SK-N-SH (cell line): ENCODE measurements around the gene SECTM1. TPM values are rescaled to one million over a fixed set of nuclear protein-coding genes. Genes with fewer than 3 reads are reported as not detected.

Experiments used
- CTCF ChIA-PET: fragments of 300-600, 350-600 bp; formaldehyde crosslinking; extraction: SDS; loops from one replicate; lab custom pipeline; 2021; lab: Yijun Ruan, JAX
- POLR2A ChIA-PET: fragments of 350-600 bp; sonication (Branson Sonifier 250); formaldehyde crosslinking; extraction: SDS; loops from one replicate; lab custom pipeline; 2020; ENCODE audit warnings: antibody characterized with exemption, inconsistent platforms; lab: Yijun Ruan, JAX
- DNase-seq: peaks from one replicate; pipeline ENCODE4 v3.0.0; 2012
- H2AFZ ChIP-seq: fragments of 200-600 bp; sonication (generic); 2 replicates; pipeline ENCODE4 v1.8.1; 2016; ENCODE audit warnings: antibody characterized with exemption, mild to moderate bottlenecking, low read depth
- H3F3A ChIP-seq: fragments of 200-600 bp; sonication (generic); replicated peaks from 2 replicates; pipeline ENCODE3; 2016; ENCODE audit warnings: antibody characterized with exemption, mild to moderate bottlenecking; ENCODE audit not compliant: insufficient read depth
- H3K27ac ChIP-seq, 2 experiments: fragments of 200-500 bp in 1 of 2; fragments of 200-600 bp in 1 of 2; sonication (Bioruptor generic) in 1 of 2; sonication (generic), shearing (Covaris generic) in 1 of 2; 2 replicates each; pipeline versions ENCODE4 v1.5.1 to v1.6.1; 2014 to 2016; ENCODE audit warnings: low read depth in 2 of 2, inconsistent platforms in 1 of 2, low read length in 1 of 2, mild to moderate bottlenecking in 1 of 2, mixed read lengths in 1 of 2
- H3K27me3 ChIP-seq: fragments of 200-600 bp; sonication (generic), shearing (Covaris generic); 2 replicates; pipeline ENCODE4 v1.6.1; 2016; ENCODE audit warnings: mixed run types; ENCODE audit not compliant: insufficient read depth
- H3K36me3 ChIP-seq, 2 experiments: fragments of 200-500 bp in 1 of 2; fragments of 200-600 bp in 1 of 2; sonication (Bioruptor generic) in 1 of 2; sonication (generic) in 1 of 2; replicated peaks in 1 of 2; 2 replicates each; pipeline versions ENCODE3 to v1.5.1; 2014 to 2016; ENCODE audit warnings: low read length in 1 of 2, mild to moderate bottlenecking in 1 of 2; ENCODE audit not compliant: insufficient read depth in 2 of 2, control insufficient read depth in 1 of 2
- H3K4me1 ChIP-seq, 2 experiments: fragments of 200-500 bp in 1 of 2; fragments of 200-600 bp in 1 of 2; sonication (Bioruptor generic) in 1 of 2; sonication (generic), shearing (Covaris generic) in 1 of 2; 2 replicates each; pipeline versions ENCODE4 v1.5.1 to v1.6.1; 2014 to 2016; ENCODE audit warnings: low read depth in 1 of 2, low read length in 1 of 2, mixed run types in 1 of 2; ENCODE audit not compliant: insufficient read depth in 2 of 2, control insufficient read depth in 1 of 2
- H3K4me2 ChIP-seq: fragments of 200-600 bp; sonication (generic), shearing (Covaris generic); 2 replicates; pipeline ENCODE4 v1.6.1; 2017; ENCODE audit warnings: mixed run types
- H3K4me3 ChIP-seq, 2 experiments: fragments of 200-500 bp in 1 of 2; fragments of 200-600 bp in 1 of 2; sonication (Bioruptor generic) in 1 of 2; sonication (generic), shearing (Covaris generic) in 1 of 2; 2 replicates each; pipeline versions ENCODE4 v1.5.1 to v1.8.1; 2014 to 2016; ENCODE audit warnings: low read depth in 2 of 2, inconsistent platforms in 1 of 2, low read length in 1 of 2, mild to moderate bottlenecking in 1 of 2, mixed read lengths in 1 of 2, moderate library complexity in 1 of 2
- H3K79me2 ChIP-seq: fragments of 200-600 bp; sonication (generic); 2 replicates; pipeline ENCODE4 v1.8.1; 2017; ENCODE audit warnings: mild to moderate bottlenecking; ENCODE audit not compliant: insufficient read depth
- H3K9ac ChIP-seq: fragments of 200-600 bp; sonication (generic); 2 replicates; pipeline ENCODE4 v1.6.1; 2017; ENCODE audit warnings: mixed run types
- H3K9me2 ChIP-seq: fragments of 200-600 bp; sonication (generic); 2 replicates; pipeline ENCODE4 v1.6.1; 2017; ENCODE audit warnings: mixed run types
- H3K9me3 ChIP-seq: fragments of 200-600 bp; sonication (generic); 2 replicates; pipeline ENCODE4 v1.6.1; 2017; ENCODE audit warnings: mixed run types, mild to moderate bottlenecking, moderate library complexity
- H4K20me1 ChIP-seq: fragments of 200-600 bp; sonication (generic); 2 replicates; pipeline ENCODE4 v1.6.1; 2017; ENCODE audit warnings: mild to moderate bottlenecking, mixed run types; ENCODE audit not compliant: insufficient read depth
- FOXJ3 ChIP-seq: sonication (generic); formaldehyde crosslinking; IDR thresholded peaks from 2 replicates; pipeline ENCODE4 v1.5.1; 2020; ENCODE audit warnings: mild to moderate bottlenecking, missing genetic modification reagents
- GATA2 ChIP-seq: sonication (generic); formaldehyde crosslinking; IDR thresholded peaks from 2 replicates; pipeline ENCODE4 v1.5.0; 2020; ENCODE audit warnings: mild to moderate bottlenecking, missing genetic modification reagents
- MEF2A ChIP-seq: IDR thresholded peaks from 2 replicates; pipeline ENCODE4 v1.4.0; 2012; ENCODE audit warnings: low read depth, borderline replicate concordance
- MXI1 ChIP-seq: IDR thresholded peaks from 2 replicates; pipeline ENCODE4 v1.6.1; 2012; ENCODE audit warnings: mild to moderate bottlenecking, low read depth, low read length, improper control_type of control experiment
- NFIC ChIP-seq: IDR thresholded peaks from 2 replicates; pipeline ENCODE4 v1.4.0; 2012; ENCODE audit warnings: borderline replicate concordance
- NRF1 ChIP-seq: IDR thresholded peaks from 2 replicates; pipeline ENCODE4 v1.6.1; 2012; ENCODE audit warnings: low read depth, mild to moderate bottlenecking, low read length
- RCOR1 ChIP-seq: fragments of 150-350 bp; IDR thresholded peaks from 2 replicates; pipeline ENCODE4 v1.6.1; 2017; ENCODE audit warnings: antibody characterized with exemption, low read length
- RXRA ChIP-seq: IDR thresholded peaks from 2 replicates; pipeline ENCODE4 v1.4.0; 2012; ENCODE audit warnings: low read depth, mild to moderate bottlenecking, borderline replicate concordance
- TCF12 ChIP-seq: IDR thresholded peaks from 2 replicates; pipeline ENCODE4 v1.4.0; 2012
- WGBS: methylation state at CpG from one replicate; pipeline ENCODE4 v1.1.6; 2017; ENCODE audit warnings: low lambda C conversion rate; 5-methylcytosine and 5-hydroxymethylcytosine counted together
- polyA plus RNA-seq, 3 experiments: library from polyadenylated mRNA; depleted of rRNA; stranded (reverse); fragments of >200 nt; gene quantifications; 2 replicates each; pipeline ENCODE4 v1.2.3, GENCODE V29; 2012
- TF ChIP-seq, protein P1 (sequence below): fragments of 150-350 bp; IDR thresholded peaks from 2 replicates; pipeline ENCODE4 v1.6.1; 2017; ENCODE audit warnings: antibody characterized with exemption, low read length, low read depth, borderline replicate concordance
- TF ChIP-seq, protein P2 (sequence below): fragments of 150-350 bp; IDR thresholded peaks from 2 replicates; pipeline ENCODE4 v1.6.1; 2016; ENCODE audit warnings: mild to moderate bottlenecking, low read depth, low read length
- TF ChIP-seq, protein P3 (sequence below): IDR thresholded peaks from 2 replicates; pipeline ENCODE4; 2012
- TF ChIP-seq, protein P4 (sequence below): fragments of 200-600 bp; sonication (generic); IDR thresholded peaks from 2 replicates; pipeline ENCODE4 v1.6.1; 2017; ENCODE audit warnings: antibody characterized with exemption, mild to moderate bottlenecking, moderate library complexity
- TF ChIP-seq, protein P5 (sequence below): IDR thresholded peaks from 2 replicates; pipeline ENCODE4 v1.4.0; 2012; ENCODE audit warnings: low read depth, borderline replicate concordance

Gene SECTM1
- polyA plus RNA-seq, 1 of the 3 experiments (the other 2 are of a cell fraction): 3.8 TPM

DNA sequence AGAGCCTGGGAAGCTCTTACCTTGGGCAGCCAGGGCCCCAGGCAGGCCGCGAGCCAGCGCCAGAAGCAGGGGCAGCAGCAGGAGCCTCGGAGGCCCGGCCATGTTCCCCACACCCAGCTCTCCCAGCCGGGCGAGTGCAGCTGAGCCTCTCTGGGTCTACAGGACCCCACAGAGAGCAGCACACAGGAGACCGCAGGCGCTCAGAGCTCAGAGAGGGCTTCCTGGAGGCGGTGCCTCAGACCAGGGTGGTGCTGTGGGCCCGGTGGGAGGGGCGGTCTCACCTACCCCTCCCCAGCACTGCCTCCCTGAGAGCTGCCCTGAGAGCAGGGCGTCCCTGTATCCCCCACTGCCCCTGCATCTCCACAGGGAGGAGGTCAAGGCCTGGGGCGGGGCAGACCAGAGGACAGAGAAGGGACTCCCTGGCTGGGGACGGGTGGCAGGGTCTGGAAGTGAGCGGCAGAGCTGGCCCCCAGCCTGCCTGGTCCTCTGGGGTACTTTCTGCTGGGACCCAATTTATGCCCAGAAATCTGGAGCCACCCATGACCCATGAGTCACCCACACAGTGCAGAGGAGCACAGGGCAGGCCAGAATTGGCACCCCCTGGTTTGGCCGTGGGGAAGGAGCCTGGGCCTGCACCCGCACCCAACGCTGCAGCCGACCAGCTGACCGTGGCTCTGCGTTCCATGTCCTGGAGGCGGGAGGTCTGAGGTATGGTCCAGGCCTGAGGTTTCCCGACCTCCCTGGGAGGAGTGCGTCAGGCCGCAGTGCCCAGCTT lies 16.0 kb downstream of the SECTM1 start, which contains the start of gene CD7:
Gene CD7, minus strand, starts transcription at position 215 of the 775 bp plus-strand sequence. Its CDS starts 113 bp downstream, at position 102.
- 87% methylated on average over 18 of the region's 26 CpGs for WGBS
- Histone ChIP-seq H4K20me1 (no peaks in the 10 kb centered on the region), H3K4me1 (peaks cover 5 to 14% of the 10 kb centered on the region in 2 experiments; a peak in 3 of 4 replicates), H3K4me3 (no peak within 1 kb of the TSS), H2AFZ (no peak within 1 kb of the TSS), H3K27ac (no peak within 1 kb of the TSS), H3F3A (peaks cover 20% of the 10 kb centered on the region), H3K4me2 (no peak within 1 kb of the TSS), H3K9me3 (no peaks in the 10 kb centered on the region), H3K9me2 (no peaks in the 10 kb centered on the region), H3K36me3 (no peaks in the 10 kb centered on the region), H3K27me3 (peaks cover 17% of the 10 kb centered on the region; the same call in 1 of the 2 replicates), H3K79me2 (no peaks in the 10 kb centered on the region), H3K9ac (no peak within 1 kb of the TSS)
- ChIA-PET POLR2A (interaction anchor here (0.5 to 0.8 kb wide), 2 partner anchors 10 to 20 kb away, joined by 3 read pairs; no protein-coding TSS in a partner anchor), CTCF (interaction anchor here (0.5 to 3.0 kb wide), 9 partner anchors 10 to 298 kb away, joined by 3 to 24 read pairs (median 3); no protein-coding TSS in a partner anchor)
- DNase-seq: no peak
- TF ChIP-seq NFIC (no peak), RXRA (no peak), MEF2A (no peak), RCOR1 (no peak), TCF12 (no peak), GATA2 (CRISPR knock-in tag) (no peak), FOXJ3 (CRISPR knock-in tag) (no peak), MXI1 (no peak), NRF1 (no peak)
- TF ChIP-seq, protein P1, sequence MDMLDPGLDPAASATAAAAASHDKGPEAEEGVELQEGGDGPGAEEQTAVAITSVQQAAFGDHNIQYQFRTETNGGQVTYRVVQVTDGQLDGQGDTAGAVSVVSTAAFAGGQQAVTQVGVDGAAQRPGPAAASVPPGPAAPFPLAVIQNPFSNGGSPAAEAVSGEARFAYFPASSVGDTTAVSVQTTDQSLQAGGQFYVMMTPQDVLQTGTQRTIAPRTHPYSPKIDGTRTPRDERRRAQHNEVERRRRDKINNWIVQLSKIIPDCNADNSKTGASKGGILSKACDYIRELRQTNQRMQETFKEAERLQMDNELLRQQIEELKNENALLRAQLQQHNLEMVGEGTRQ: no peak
- TF ChIP-seq, protein P2, sequence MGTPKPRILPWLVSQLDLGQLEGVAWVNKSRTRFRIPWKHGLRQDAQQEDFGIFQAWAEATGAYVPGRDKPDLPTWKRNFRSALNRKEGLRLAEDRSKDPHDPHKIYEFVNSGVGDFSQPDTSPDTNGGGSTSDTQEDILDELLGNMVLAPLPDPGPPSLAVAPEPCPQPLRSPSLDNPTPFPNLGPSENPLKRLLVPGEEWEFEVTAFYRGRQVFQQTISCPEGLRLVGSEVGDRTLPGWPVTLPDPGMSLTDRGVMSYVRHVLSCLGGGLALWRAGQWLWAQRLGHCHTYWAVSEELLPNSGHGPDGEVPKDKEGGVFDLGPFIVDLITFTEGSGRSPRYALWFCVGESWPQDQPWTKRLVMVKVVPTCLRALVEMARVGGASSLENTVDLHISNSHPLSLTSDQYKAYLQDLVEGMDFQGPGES: no peak
- TF ChIP-seq, protein P3, sequence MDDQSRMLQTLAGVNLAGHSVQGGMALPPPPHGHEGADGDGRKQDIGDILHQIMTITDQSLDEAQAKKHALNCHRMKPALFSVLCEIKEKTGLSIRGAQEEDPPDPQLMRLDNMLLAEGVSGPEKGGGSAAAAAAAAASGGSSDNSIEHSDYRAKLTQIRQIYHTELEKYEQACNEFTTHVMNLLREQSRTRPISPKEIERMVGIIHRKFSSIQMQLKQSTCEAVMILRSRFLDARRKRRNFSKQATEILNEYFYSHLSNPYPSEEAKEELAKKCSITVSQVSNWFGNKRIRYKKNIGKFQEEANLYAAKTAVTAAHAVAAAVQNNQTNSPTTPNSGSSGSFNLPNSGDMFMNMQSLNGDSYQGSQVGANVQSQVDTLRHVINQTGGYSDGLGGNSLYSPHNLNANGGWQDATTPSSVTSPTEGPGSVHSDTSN: no peak
- TF ChIP-seq, protein P4, sequence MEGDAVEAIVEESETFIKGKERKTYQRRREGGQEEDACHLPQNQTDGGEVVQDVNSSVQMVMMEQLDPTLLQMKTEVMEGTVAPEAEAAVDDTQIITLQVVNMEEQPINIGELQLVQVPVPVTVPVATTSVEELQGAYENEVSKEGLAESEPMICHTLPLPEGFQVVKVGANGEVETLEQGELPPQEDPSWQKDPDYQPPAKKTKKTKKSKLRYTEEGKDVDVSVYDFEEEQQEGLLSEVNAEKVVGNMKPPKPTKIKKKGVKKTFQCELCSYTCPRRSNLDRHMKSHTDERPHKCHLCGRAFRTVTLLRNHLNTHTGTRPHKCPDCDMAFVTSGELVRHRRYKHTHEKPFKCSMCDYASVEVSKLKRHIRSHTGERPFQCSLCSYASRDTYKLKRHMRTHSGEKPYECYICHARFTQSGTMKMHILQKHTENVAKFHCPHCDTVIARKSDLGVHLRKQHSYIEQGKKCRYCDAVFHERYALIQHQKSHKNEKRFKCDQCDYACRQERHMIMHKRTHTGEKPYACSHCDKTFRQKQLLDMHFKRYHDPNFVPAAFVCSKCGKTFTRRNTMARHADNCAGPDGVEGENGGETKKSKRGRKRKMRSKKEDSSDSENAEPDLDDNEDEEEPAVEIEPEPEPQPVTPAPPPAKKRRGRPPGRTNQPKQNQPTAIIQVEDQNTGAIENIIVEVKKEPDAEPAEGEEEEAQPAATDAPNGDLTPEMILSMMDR: no peak
- TF ChIP-seq, protein P5, sequence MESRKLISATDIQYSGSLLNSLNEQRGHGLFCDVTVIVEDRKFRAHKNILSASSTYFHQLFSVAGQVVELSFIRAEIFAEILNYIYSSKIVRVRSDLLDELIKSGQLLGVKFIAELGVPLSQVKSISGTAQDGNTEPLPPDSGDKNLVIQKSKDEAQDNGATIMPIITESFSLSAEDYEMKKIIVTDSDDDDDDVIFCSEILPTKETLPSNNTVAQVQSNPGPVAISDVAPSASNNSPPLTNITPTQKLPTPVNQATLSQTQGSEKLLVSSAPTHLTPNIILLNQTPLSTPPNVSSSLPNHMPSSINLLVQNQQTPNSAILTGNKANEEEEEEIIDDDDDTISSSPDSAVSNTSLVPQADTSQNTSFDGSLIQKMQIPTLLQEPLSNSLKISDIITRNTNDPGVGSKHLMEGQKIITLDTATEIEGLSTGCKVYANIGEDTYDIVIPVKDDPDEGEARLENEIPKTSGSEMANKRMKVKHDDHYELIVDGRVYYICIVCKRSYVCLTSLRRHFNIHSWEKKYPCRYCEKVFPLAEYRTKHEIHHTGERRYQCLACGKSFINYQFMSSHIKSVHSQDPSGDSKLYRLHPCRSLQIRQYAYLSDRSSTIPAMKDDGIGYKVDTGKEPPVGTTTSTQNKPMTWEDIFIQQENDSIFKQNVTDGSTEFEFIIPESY: no peak
